ENCODE data around the gene ANKRD33.
A peak's percentile ranks its signal among the peaks of the same experiment; 100 is the strongest.
"Not testable (repeated sequence)": the region's sequence is repeated elsewhere in the genome, so short reads cannot be mapped to it uniquely, and the experiment has no call there.

Gene ANKRD33

DNA sequence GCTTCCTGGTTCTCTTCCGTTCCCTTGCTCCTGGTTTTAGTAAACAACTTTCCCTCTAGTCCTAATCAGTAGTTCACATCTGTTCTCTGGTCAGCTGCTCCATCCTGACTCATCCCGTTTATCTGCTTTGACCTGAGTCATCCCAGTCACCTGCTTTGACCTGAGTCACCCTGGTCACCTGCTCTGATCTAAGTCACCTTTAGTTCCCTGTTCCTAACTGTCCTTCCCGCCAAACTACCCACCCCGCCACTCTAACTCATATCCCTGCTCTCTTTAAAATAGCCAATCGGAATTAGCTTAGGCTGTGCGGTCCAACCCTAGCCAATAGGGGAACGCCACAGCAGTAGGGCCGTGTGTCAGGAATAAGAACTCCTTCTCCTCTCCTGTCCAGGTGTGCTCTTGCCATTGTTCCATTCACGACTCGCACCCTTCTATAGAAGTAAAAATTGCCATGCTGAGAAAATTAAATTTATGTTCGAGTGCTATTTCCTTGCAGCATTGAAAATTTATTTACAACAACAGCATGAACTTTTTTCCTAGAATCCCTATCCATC, 3.1 kb upstream of the ANKRD33 start:
- Mint-ChIP-seq H3K4me1 (ENCODE audit: low read depth) (peaks cover 22% of the 10 kb centered on the region), H3K27ac (peak overlapping the region; percentile 30), H3K36me3 (peaks cover 6% of the 10 kb centered on the region), H3K9me3 (ENCODE audit: low read depth) (peaks cover 3% of the 10 kb centered on the region), H3K4me3 (no peak overlapping the region), H3K27me3 (no peaks in the 10 kb centered on the region)

DNA sequence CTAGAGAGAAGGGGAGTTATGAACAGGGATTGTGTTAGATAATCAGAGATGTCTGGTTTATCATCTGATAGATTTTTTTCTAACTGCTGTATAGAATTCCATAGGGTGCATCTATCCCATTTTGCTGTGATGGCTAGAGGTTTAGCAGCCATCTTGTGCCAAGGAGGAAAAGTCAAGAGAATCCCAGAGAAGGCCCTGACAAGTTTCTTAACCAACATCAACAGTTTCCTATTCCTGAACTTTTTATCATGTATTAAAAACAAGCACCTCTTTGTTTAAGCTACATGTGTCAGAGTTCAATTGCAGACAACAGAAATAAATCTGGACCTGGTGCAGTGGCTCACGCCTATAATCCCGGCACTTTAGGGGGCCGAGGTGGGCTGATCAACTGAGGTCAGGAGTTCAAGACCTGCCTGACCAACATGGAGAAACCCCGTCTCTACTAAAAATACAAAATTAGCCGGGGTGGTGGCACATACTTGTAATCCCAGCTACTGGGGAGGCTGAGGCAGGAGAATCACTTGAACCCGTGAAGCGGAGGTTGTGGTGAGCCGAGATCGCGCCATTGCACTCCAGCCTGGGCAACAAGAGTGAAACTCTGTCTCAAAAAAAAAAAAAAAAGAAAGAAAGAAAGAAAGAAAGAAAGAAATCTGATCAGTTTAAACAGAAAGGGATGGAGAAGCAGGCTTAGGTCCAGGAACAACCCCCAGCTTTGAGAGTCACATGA, 2.4 kb upstream of the ANKRD33 start:
- not testable (repeated sequence) for H3K36me3 Mint-ChIP-seq; H3K9me3 Mint-ChIP-seq (ENCODE audit: low read depth); H3K27me3 Mint-ChIP-seq
- Mint-ChIP-seq H3K4me3 (peak overlapping the region; percentile 61), H3K27ac (peak overlapping the region; percentile 92), H3K4me1 (ENCODE audit: low read depth) (peaks cover 22% of the 10 kb centered on the region)

DNA sequence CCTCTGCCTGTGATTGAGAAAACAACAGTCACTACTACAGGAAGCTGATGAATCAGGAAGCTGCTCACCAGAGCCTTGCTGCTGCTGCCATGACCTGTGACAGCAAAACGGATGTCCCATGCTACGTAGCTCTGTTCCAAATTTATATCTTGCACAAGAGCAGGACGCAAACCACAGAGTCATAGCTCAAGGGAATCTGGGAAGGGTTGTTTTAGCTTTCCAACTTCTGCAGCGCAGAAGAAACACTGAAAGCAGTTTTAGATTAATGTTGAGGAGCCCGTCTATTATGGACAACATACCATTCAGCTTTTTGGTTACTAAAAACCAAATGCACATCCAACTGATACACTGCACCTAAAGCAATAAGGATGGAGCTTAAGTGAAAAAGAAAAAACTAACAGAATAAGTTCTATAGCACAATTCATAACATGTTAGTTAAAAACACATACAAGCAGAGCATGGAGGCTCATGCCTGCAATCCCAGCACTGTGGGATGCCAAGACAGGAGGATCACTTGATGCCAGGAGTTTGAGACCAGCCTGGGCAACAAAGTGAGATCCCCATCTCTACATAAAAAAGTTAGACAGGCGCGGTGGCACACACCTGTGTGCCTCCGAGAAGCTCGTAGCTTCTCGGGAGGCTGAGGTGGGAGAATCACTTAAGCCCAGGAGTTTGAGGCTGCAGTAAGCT, 1.7 kb upstream of the ANKRD33 start:
- peak overlapping the region; percentile 92 for H3K27ac Mint-ChIP-seq
- H3K9me3 Mint-ChIP-seq (ENCODE audit: low read depth), result peaks cover 3% of the 10 kb centered on the region
- H3K4me3 Mint-ChIP-seq, result peak overlapping the region; percentile 61
- peaks cover 6% of the 10 kb centered on the region for H3K36me3 Mint-ChIP-seq
- H3K27me3 Mint-ChIP-seq, result no peaks in the 10 kb centered on the region
- H3K4me1 Mint-ChIP-seq (ENCODE audit: low read depth), result peaks cover 22% of the 10 kb centered on the region

DNA sequence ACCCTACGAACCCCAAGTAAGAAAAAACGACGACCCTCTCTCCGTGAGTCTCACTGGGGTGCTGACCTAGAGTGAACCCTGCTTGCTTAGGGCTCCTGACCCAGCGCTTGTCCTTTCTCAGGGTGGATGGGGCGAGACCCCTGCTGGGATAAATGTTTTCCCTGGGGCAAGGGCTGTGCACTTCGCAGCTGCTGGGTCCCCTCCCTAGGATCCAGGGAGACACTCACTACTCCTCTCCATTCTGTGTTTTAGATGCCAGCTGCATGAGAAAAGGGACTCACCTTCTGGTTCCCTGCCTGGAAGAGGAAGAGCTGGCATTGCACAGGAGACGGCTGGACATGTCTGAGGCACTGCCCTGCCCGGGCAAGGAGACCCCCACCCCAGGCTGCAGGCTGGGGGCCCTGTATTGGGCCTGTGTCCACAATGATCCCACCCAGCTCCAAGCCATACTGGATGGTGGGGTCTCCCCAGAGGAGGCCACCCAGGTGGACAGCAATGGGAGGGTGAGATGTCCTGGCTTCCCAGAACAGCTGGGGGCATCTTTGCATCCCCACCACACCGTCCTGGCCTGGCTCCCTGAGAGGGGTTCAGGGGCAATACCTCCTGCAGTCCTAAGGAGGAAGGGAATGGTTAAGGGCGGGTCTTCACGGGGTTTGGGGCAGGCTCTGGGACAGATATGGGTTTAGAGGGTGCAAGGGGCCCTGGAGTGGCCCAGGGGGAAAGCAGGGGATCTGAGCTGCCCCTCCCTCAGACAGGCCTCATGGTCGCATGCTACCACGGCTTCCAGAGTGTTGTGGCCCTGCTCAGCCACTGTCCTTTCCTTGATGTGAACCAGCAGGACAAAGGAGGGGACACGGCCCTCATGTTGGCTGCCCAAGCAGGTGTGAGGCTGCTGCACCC, 663 bp downstream of the ANKRD33 start:
- H3K9me3 Mint-ChIP-seq (ENCODE audit: low read depth), result peaks cover 3% of the 10 kb centered on the region

DNA sequence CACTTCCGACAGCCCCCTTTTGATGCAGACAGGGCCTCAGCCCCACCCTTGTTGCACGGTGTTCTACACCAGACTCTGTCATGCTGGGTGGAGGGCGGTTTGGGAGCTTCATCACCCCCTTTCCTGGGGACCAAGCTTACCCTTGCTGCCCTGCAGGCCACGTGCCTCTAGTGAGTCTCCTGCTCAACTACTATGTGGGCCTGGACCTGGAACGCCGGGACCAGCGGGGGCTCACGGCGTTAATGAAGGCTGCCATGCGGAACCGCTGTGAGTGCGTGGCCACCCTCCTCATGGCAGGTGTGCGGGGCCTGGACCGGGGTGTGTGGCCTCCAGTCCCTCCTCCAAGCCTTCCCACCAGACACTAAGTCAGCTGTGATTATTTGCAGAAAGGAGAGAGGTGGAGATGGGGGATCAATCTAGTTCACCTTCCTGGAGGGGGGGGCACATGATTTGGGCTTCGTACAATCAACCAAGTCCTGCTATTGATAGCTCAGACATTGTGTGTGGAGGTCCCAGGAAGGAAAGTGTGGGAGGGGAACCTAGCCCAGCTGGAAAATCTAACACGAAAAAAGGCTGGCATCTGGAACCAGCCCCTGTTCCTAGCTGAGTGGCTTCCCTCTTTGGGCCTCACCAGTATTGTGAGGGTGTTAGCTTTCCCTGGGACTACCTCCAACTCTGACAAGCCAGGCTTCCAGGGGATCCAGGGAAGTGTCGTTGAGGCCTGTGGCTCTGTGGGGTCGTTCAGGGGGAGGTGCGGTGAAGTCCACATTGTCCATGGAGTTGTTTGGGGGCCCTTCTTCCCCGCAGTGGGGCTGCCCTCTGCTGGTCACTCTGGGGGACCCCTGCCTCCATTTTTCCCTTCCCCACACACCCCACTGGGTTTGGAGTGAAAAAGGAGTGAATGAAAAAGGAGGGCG, 1.6 kb downstream of the ANKRD33 start:
- Mint-ChIP-seq H3K4me1 (ENCODE audit: low read depth) (peaks cover 17% of the 10 kb centered on the region), H3K4me3 (no peak overlapping the region), H3K27me3 (no peaks in the 10 kb centered on the region), H3K27ac (no peak overlapping the region), H3K9me3 (ENCODE audit: low read depth) (no peaks in the 10 kb centered on the region), H3K36me3 (peaks cover 4% of the 10 kb centered on the region)

More for the DNA sequence above, 663 bp downstream of the ANKRD33 start:
- Mint-ChIP-seq H3K4me1 (ENCODE audit: low read depth) (peaks cover 22% of the 10 kb centered on the region), H3K4me3 (no peak overlapping the region), H3K27ac (no peak overlapping the region), H3K36me3 (peaks cover 6% of the 10 kb centered on the region), H3K27me3 (no peaks in the 10 kb centered on the region)

DNA sequence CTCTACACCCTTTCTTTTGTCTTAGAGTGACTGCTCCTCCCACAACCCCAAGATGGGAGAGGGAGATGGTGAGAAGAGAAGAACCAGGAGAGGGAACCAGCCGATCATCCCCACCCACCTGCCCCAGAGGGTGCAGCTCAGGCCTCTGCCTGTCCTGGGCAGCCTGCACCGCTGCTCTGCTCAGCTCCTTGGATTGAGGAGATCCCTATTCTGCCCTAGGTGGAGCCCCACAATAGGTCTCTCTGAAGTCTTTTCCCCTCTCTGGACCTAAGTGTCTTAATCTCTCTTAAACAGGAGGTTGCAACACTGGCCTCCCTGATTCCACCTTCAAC, 2.2 kb downstream of the ANKRD33 start:
- H3K27ac Mint-ChIP-seq, result no peak overlapping the region
- H3K4me1 Mint-ChIP-seq (ENCODE audit: low read depth), result peaks cover 11% of the 10 kb centered on the region
- peaks cover 4% of the 10 kb centered on the region for H3K36me3 Mint-ChIP-seq
- no peaks in the 10 kb centered on the region for H3K27me3 Mint-ChIP-seq
- H3K9me3 Mint-ChIP-seq (ENCODE audit: low read depth), result no peaks in the 10 kb centered on the region
- H3K4me3 Mint-ChIP-seq, result no peak overlapping the region

DNA sequence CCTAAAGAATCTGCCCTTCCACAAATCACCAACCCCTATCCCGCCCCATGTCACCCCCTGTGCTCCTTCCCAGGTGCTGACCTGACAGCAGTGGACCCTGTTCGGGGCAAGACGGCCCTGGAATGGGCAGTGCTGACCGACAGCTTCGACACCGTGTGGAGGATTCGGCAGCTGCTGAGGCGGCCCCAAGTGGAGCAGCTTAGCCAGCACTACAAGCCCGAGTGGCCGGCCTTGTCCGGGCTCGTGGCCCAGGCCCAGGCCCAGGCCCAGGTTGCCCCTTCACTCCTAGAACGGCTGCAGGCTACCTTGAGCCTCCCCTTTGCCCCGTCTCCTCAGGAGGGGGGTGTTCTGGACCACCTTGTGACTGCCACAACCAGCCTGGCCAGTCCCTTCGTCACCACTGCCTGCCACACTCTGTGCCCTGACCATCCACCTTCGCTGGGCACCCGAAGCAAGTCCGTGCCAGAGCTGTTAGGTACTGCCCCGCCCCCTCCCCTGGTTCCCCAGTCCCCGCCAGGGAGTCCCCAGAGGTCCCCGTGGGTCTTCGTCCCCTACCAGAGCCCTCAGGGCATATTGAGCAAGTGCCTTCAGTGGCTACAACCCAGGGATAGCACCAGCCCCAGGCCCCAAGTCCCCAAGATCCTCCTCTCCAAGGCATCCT, 2.7 kb downstream of the ANKRD33 start:
- Mint-ChIP-seq H3K4me1 (ENCODE audit: low read depth) (peaks cover 9% of the 10 kb centered on the region), H3K27me3 (no peaks in the 10 kb centered on the region), H3K36me3 (peaks cover 4% of the 10 kb centered on the region), H3K9me3 (ENCODE audit: low read depth) (no peaks in the 10 kb centered on the region), H3K4me3 (no peak overlapping the region), H3K27ac (no peak overlapping the region)

DNA sequence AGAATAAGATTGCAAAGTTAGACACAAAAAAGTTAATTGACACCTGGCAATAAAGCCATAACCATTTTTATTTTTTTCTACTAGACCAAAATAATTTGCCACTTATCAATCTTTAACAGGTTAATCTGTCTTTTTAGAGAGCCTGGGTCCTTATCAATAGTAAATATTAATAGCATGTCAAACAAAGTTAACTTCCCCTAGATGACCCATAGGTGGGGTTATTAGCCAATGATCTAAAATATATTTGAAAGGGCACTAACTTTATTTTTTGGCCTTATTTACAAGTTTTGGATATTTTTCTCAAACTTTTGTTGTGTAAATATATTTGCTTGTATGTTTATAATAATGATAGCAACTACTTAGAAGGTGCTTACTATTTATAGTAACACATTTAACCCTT, 3.9 kb downstream of the ANKRD33 start:
- Mint-ChIP-seq H3K4me1 (ENCODE audit: low read depth) (peaks cover 2% of the 10 kb centered on the region), H3K4me3 (no peak overlapping the region), H3K27ac (no peak overlapping the region), H3K36me3 (no peaks in the 10 kb centered on the region), H3K27me3 (no peaks in the 10 kb centered on the region), H3K9me3 (ENCODE audit: low read depth) (no peaks in the 10 kb centered on the region)

DNA sequence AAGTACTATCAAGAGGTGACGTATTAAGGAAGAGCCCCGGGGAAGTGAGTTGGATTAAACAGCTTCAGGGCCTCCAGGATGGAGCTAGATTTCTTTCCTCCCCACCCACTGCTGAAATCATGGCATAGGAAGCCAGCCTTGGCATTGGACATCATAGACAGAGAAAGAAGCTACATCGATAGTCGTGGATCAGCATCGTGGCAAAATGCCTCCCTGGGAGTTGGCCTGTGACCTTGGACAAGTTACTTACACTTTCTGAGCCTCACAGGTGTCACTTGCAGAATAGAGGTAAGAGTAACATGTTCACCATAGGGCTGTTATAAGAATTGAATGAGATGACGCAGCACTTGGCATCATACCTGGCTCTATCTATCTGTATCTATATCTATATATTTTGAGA, 5.9 kb downstream of the ANKRD33 start:
- no peak overlapping the region for H3K27ac Mint-ChIP-seq
- no peaks in the 10 kb centered on the region for H3K36me3 Mint-ChIP-seq
- H3K27me3 Mint-ChIP-seq, result peaks cover 3% of the 10 kb centered on the region
- H3K9me3 Mint-ChIP-seq (ENCODE audit: low read depth), result no peaks in the 10 kb centered on the region
- H3K4me1 Mint-ChIP-seq (ENCODE audit: low read depth), result no peaks in the 10 kb centered on the region
- no peak overlapping the region for H3K4me3 Mint-ChIP-seq

DNA sequence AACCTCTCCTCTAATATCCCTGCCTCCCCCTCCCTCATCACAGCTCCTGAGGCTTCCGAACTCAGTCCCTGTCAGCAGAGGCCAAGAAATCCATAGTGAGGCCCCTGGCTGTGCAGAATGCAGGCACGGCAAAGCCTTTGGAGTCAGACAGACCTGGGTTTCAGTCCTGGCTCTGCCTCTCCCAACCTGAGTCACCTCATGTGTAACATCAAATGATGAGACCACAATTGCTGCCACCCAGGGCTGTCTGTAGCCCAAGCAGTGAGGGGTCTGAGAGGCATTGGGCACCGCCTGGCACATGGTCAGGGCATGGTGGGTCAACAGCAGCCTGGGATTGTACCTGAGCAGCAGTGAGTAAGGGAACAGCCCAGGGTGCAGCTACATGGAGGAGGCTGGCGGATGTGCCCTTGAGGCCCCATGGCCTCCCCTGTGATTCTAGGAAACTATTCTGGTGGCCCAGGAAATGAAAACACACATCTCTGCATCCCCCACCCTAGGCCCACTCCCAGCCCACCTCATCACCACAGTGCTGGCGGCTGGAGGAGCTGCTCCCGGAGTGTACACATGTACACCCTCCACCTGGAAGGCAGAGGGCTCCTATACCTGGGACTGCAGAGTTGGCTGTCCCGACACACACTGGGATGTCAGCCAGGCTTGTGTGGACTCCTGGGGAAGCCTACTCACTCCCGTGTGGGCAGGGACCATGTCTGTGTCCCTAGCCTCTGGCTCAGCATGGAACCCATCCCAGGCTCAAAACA, 7.7 kb downstream of the ANKRD33 start:
- Mint-ChIP-seq H3K9me3 (ENCODE audit: low read depth) (no peaks in the 10 kb centered on the region), H3K4me1 (ENCODE audit: low read depth) (no peaks in the 10 kb centered on the region), H3K27ac (no peak overlapping the region), H3K4me3 (no peak overlapping the region), H3K27me3 (peaks cover 3% of the 10 kb centered on the region), H3K36me3 (no peaks in the 10 kb centered on the region)

DNA sequence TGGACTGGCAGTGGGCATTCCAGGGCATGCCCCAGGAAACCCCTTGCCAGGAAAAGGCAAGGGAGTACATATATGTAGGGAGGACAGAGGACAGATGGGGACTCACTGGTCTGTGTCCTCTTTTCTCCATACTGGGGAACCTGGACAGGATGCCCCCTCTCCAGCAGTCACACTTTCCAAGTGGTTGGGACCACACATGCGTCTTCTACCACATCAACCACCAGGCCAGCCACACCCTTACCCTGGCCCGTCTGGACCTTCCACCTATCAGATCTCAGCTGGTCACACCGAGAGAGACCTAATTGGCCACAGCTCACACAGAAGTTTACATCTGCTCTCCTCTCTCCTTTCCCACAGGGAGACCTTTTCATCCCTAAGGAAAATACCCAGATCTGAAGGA, 8.3 kb downstream of the ANKRD33 start:
- Mint-ChIP-seq H3K36me3 (no peaks in the 10 kb centered on the region), H3K27me3 (peaks cover 3% of the 10 kb centered on the region), H3K4me1 (ENCODE audit: low read depth) (no peaks in the 10 kb centered on the region), H3K9me3 (ENCODE audit: low read depth) (no peaks in the 10 kb centered on the region), H3K27ac (no peak overlapping the region), H3K4me3 (no peak overlapping the region)

DNA sequence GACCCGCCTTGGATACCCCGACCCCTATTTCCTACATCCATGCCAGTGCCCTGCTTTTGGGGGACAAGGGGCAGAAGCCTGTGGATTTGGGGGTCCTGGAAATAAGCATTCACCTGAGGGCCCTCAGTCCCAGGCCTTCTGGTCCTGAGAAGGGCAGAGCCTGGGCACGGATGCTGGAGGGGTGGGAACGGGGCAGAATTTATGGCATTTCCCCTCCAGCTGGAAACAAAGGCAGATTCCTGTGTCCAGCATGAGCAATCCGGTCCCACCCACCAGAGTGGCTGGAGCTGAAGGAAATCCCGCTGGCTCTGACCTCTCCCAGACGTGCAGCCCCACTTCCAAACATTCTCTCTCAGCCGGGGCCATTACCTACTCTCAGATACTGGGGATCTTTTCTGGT, 9.3 kb downstream of the ANKRD33 start:
- no peaks in the 10 kb centered on the region for H3K4me1 Mint-ChIP-seq (ENCODE audit: low read depth)
- no peaks in the 10 kb centered on the region for H3K9me3 Mint-ChIP-seq (ENCODE audit: low read depth)
- no peaks in the 10 kb centered on the region for H3K36me3 Mint-ChIP-seq
- peaks cover 3% of the 10 kb centered on the region for H3K27me3 Mint-ChIP-seq
- H3K27ac Mint-ChIP-seq, result no peak overlapping the region
- H3K4me3 Mint-ChIP-seq, result no peak overlapping the region

DNA sequence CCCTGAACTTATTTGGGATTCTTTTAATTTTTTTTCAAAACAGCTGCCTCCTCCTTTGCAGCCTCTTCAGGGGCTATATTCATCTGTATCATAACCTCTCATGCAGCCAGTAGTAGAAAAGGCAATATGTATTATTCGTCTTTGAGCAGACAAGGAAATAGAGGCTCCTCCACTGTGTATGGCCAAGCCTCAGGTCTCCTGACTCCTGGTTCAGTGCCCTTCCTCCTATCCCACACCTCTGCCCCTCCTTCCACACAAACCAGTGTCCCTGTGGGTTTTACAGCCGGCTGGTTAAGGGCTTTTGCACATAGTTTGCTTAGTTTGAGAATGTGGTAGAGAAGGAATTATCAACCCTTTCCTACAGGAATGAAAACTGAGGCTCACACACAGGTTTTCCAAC, 10.6 kb downstream of the ANKRD33 start:
- Mint-ChIP-seq H3K36me3 (no peaks in the 10 kb centered on the region), H3K4me1 (ENCODE audit: low read depth) (no peaks in the 10 kb centered on the region), H3K9me3 (ENCODE audit: low read depth) (no peaks in the 10 kb centered on the region), H3K27ac (no peak overlapping the region), H3K27me3 (peaks cover 3% of the 10 kb centered on the region), H3K4me3 (no peak overlapping the region)

Measured in activated naive CD8-positive, alpha-beta T cell (primary cell).